GM12878 (cell line): ENCODE measurements around the gene TSLP. TPM values are rescaled to one million over a fixed set of nuclear protein-coding genes. Genes with fewer than 3 reads are reported as not detected.
A peak's percentile ranks its signal among the peaks of the same experiment; 100 is the strongest.

ENCODE experiments used
- ATAC-seq: fragments of 200-7000 bp; cut with Tn5 transposase; 3 replicates; pipeline ENCODE4 v1.9.1; 2020; ENCODE audit warnings: mild to moderate bottlenecking, moderate library complexity
- BruUV-seq: library from RNA; stranded (reverse); fragments of 400-500 nt; replicated peaks from 2 replicates; lab custom pipeline; 2021; lab: Mats Ljungman, UMichigan
- CTCF ChIA-PET: fragments of 300-600 bp; sonication (Branson Sonifier 250); formaldehyde crosslinking; extraction: SDS; loops from one replicate; lab custom pipeline; 2021; ENCODE audit warnings: inconsistent platforms; lab: Yijun Ruan, JAX
- POLR2A ChIA-PET: fragments of 350-600 bp; formaldehyde crosslinking; extraction: SDS; loops from one replicate; lab custom pipeline; 2021; ENCODE audit warnings: inconsistent platforms; lab: Charles Lee
- RAD21 ChIA-PET: fragments of 300-600 bp; sonication (Branson Sonifier 250); formaldehyde crosslinking; loops from one replicate; lab custom pipeline; 2023; ENCODE audit warnings: antibody characterized with exemption; ENCODE audit not compliant: unreplicated experiment; lab: Charles Lee
- SMC1A ChIA-PET: fragments of 300-600 bp; sonication (Branson Sonifier 250); formaldehyde crosslinking; loops from one replicate; lab custom pipeline; 2023; ENCODE audit not compliant: unreplicated experiment, uncharacterized antibody; lab: Charles Lee
- DNase-seq: peaks from one replicate; pipeline ENCODE4 v3.0.0-alpha.2; 2011; ENCODE audit warnings: low read depth, low spot score
- FAIRE-seq: peaks from 3 replicates; lab custom pipeline; 2011; peaks lifted over from hg19 to GRCh38; lab: Jason Lieb, UNC
- H2AFZ ChIP-seq: 2 replicates; pipeline ENCODE4 v1.6.0; 2011; ENCODE audit warnings: low read depth, low read length, control low read depth; ENCODE audit not compliant: control insufficient read depth
- H3K27ac ChIP-seq: 2 replicates; pipeline ENCODE4 v1.5.1; 2011; ENCODE audit warnings: control low read depth; ENCODE audit not compliant: control insufficient read depth, insufficient read depth
- H3K27me3 ChIP-seq, 2 experiments: replicated peaks in 1 of 2; 2 replicates each; pipeline versions ENCODE4 v1.6.0 to v1.6.1; 2011; ENCODE audit warnings: low read length in 1 of 2; ENCODE audit not compliant: control insufficient read depth in 2 of 2, insufficient read depth in 2 of 2
- H3K36me3 ChIP-seq, 2 experiments: 2 replicates each; pipeline ENCODE4 v1.5.1; 2011; ENCODE audit warnings: low read length in 1 of 2; ENCODE audit not compliant: control insufficient read depth in 2 of 2, insufficient read depth in 2 of 2
- H3K4me1 ChIP-seq: 2 replicates; pipeline ENCODE4 v1.6.1; 2011; ENCODE audit warnings: mild to moderate bottlenecking, low read length, moderate library complexity, mixed read lengths; ENCODE audit not compliant: control insufficient read depth, insufficient read depth
- H3K4me2 ChIP-seq: 2 replicates; pipeline ENCODE4 v1.6.0; 2011; ENCODE audit warnings: control low read depth; ENCODE audit not compliant: control insufficient read depth, insufficient read depth
- H3K4me3 ChIP-seq: fragments of 200-600 bp; sonication (generic); 2 replicates; pipeline ENCODE4 v1.5.1; 2016
- H3K79me2 ChIP-seq: 2 replicates; pipeline ENCODE4 v1.6.0; 2011; ENCODE audit warnings: low read length; ENCODE audit not compliant: control insufficient read depth, insufficient read depth
- H3K9ac ChIP-seq: 2 replicates; pipeline ENCODE4 v1.8.0; 2011; ENCODE audit warnings: low read length, control low read depth, mixed read lengths; ENCODE audit not compliant: control insufficient read depth, insufficient read depth
- H3K9me3 ChIP-seq: replicated peaks from 3 replicates; pipeline ENCODE4 v1.5.1; 2011; ENCODE audit warnings: mild to moderate bottlenecking, low read length; ENCODE audit not compliant: control insufficient read depth, insufficient read depth
- H4K20me1 ChIP-seq: 2 replicates; pipeline ENCODE4 v1.6.0; 2011; ENCODE audit not compliant: control insufficient read depth, insufficient read depth
- BACH1 ChIP-seq: fragments of 450-650 bp; IDR thresholded peaks from 2 replicates; pipeline ENCODE4 v1.6.1; 2017; ENCODE audit warnings: mild to moderate bottlenecking, borderline replicate concordance
- BRCA1 ChIP-seq: IDR thresholded peaks from 2 replicates; pipeline ENCODE4 v1.6.1; 2011; ENCODE audit warnings: low read depth, low read length, improper control_type of control experiment
- GATAD2B ChIP-seq: fragments of 450-650 bp; conservative IDR thresholded peaks from 2 replicates; pipeline ENCODE4 v1.6.1; 2017; ENCODE audit warnings: low read depth, mild to moderate bottlenecking, moderate library complexity
- JUNB ChIP-seq: IDR thresholded peaks from 2 replicates; pipeline ENCODE4 v1.6.1; 2016; ENCODE audit warnings: antibody characterized with exemption, mild to moderate bottlenecking
- RUNX3 ChIP-seq: IDR thresholded peaks from 2 replicates; pipeline ENCODE4 v1.6.1; 2012; ENCODE audit warnings: low read length, inconsistent platforms
- SREBF2 ChIP-seq: IDR thresholded peaks from 2 replicates; pipeline ENCODE4 v1.6.1; 2012; ENCODE audit warnings: mild to moderate bottlenecking, low read length
- WGBS: methylation state at CpG from one replicate; pipeline ENCODE4 v1.1.6; 2016; ENCODE audit warnings: low lambda C conversion rate; ENCODE audit not compliant: insufficient replicate concordance, insufficient coverage; ENCODE audit errors: missing lambda C conversion rate; 5-methylcytosine and 5-hydroxymethylcytosine counted together
- in situ Hi-C: fragments of 300-500 bp; cut with MboI; formaldehyde crosslinking; loops from 9 replicates; pipeline ENCODE4 v1.14.3; 2018; ENCODE audit warnings: mixed read lengths
- intact Hi-C: fragments of 100-400 bp; cut with micrococcal nuclease; formaldehyde crosslinking; loops from one replicate; pipeline ENCODE4 v1.14.2; 2022; ENCODE audit not compliant: unreplicated experiment
- polyA plus RNA-seq, 11 experiments: library from polyadenylated mRNA; depleted of rRNA in 4 of 11; unstranded in 6 of 11; stranded (reverse) in 5 of 11; fragments of >200 nt; fragmentation: Nextera tagmentation in 4 of 11; fragmentation: Illumina TruSeq in 1 of 11; extraction: Ambion mirVana in 4 of 11; extraction: Trizol in 1 of 11; gene quantifications; 1 replicate in 1 of 11; 2 replicates in 10 of 11; pipeline versions ENCODE4 v1.2.1 to v1.2.3, GENCODE V29; 2011 to 2016; ENCODE audit warnings: inconsistent platforms in 2 of 11, missing spikeins in 2 of 11, low read depth in 1 of 11
- total RNA-seq, 4 experiments: library from RNA; depleted of rRNA in 3 of 4; stranded (reverse); fragments of >200 nt in 3 of 4; fragmentation: Illumina TruSeq in 1 of 4; extraction: Trizol in 1 of 4; gene quantifications; 2 replicates each; pipeline versions ENCODE4 v1.2.1 to v1.2.3, GENCODE V29; 2013 to 2021

TSLP gene
- total and polyA plus RNA-seq, 10 of the 15 experiments (the other 5 are each of a cell fraction or from before 2014, with no cell fraction given) = 0.05 to 0.32 TPM; not detected in 8

GRCh38 chr5:111121926-111122325, 50.4 kb downstream of the TSLP start:
- no peaks in the 10 kb centered on the region for H3K4me1 ChIP-seq
- H4K20me1 ChIP-seq = no peaks in the 10 kb centered on the region
- intact Hi-C loops (no loop called here), in situ Hi-C loops (no loop called here)
- H3K4me3 ChIP-seq = no peak overlapping the region
- ChIA-PET RAD21 (no interaction called here), POLR2A (no interaction called here), CTCF (no interaction called here), SMC1A (no interaction called here)
- no TSS peak for BruUV-seq
- H3K27ac ChIP-seq = no peak overlapping the region
- H3K9me3 ChIP-seq = no peaks in the 10 kb centered on the region
- H3K27me3 ChIP-seq = no peaks in the 10 kb centered on the region
- no peak overlapping the region for H3K4me2 ChIP-seq
- no peak for TF ChIP-seq RUNX3
- no peak for TF ChIP-seq SREBF2
- TF ChIP-seq BRCA1 = no peak
- no peak for TF ChIP-seq GATAD2B
- no peak for FAIRE-seq
- no peak for DNase-seq
- no peak for ATAC-seq
- H2AFZ ChIP-seq = no peak overlapping the region
- peaks cover 1 to 16% of the 10 kb centered on the region in 2 experiments; a peak in 3 of 4 replicates for H3K36me3 ChIP-seq
- H3K79me2 ChIP-seq = no peaks in the 10 kb centered on the region
- no peak overlapping the region for H3K9ac ChIP-seq

- ChIA-PET POLR2A (no interaction called here), CTCF (no interaction called here), SMC1A (no interaction called here), RAD21 (no interaction called here)
- H3K4me2 ChIP-seq = no peak overlapping the region
- in situ Hi-C loops = no loop called here
- peaks cover 0 to 16% of the 10 kb centered on the region in 2 experiments; a peak in 2 of 4 replicates for H3K36me3 ChIP-seq
- WGBS = 76% methylated on average over 2 of the region's 2 CpGs
- no peak overlapping the region for H3K4me3 ChIP-seq
- H2AFZ ChIP-seq = no peak overlapping the region
- ATAC-seq (peak; percentile 55), DNase-seq (no peak), FAIRE-seq (no peak)
- no peaks in the 10 kb centered on the region for H3K9me3 ChIP-seq
- no peaks in the 10 kb centered on the region for H3K4me1 ChIP-seq
- H3K9ac ChIP-seq = no peak overlapping the region
- H3K27me3 ChIP-seq = no peaks in the 10 kb centered on the region
- TF ChIP-seq BACH1 (no peak), JUNB (peak; percentile 61; the same call in 1 of the 2 replicates), RUNX3 (peak; percentile 21; the same call in 1 of the 2 replicates)
- H3K27ac ChIP-seq = no peak overlapping the region
- BruUV-seq = no TSS peak
- no peaks in the 10 kb centered on the region for H4K20me1 ChIP-seq
- intact Hi-C loops = no loop called here
- no peaks in the 10 kb centered on the region for H3K79me2 ChIP-seq
Observed at GRCh38 chr5:111122398-111122797, 50.9 kb downstream of the TSLP start.
